Activated CD4-positive, CD25-positive, alpha-beta regulatory T cell treated with anti-CD3 and anti-CD28 coated beads, Interleukin-2, amount 50 U/mL, for 16 hours (primary cell): Measurements from ENCODE around the gene PLEKHG4.
A peak's percentile ranks its signal among the peaks of the same experiment; 100 is the strongest.

Experiments
- DNase-seq: peaks from one replicate; pipeline ENCODE4 v3.0.0-alpha.2; 2020; ENCODE audit warnings: low read depth, low spot score

The PLEKHG4 gene

GRCh38 chr16:67284699-67285646, 5.6 kb downstream of the PLEKHG4 start:
- DNase-seq, result no peak

- no peak for DNase-seq
Measured at GRCh38 chr16:67286441-67287235, 7.3 kb downstream of the PLEKHG4 start.

GRCh38 chr16:67287960-67288359, 8.6 kb downstream of the PLEKHG4 start:
- no peak for DNase-seq

- DNase-seq, result no peak
Measured at GRCh38 chr16:67291461-67291860, 12.1 kb downstream of the PLEKHG4 start.

GRCh38 chr16:67294171-67294757, 14.9 kb downstream of the PLEKHG4 start:
- DNase-seq, result no peak

- DNase-seq, result no peak
Measured at GRCh38 chr16:67294938-67295361, 15.6 kb downstream of the PLEKHG4 start.

- DNase-seq, result no peak
Measured at GRCh38 chr16:67296420-67296819, 17.1 kb downstream of the PLEKHG4 start.

GRCh38 chr16:67298277-67298676, 18.9 kb downstream of the PLEKHG4 start:
- DNase-seq, result no peak

- DNase-seq, result no peak
Measured at GRCh38 chr16:67299269-67299668, 19.9 kb downstream of the PLEKHG4 start.

GRCh38 chr16:67301080-67301782, 21.9 kb downstream of the PLEKHG4 start:
- no peak for DNase-seq

GRCh38 chr16:67302076-67302475, 22.7 kb downstream of the PLEKHG4 start:
- no peak for DNase-seq

- DNase-seq, result no peak
Measured at GRCh38 chr16:67302970-67303369, 23.6 kb downstream of the PLEKHG4 start.

GRCh38 chr16:67304020-67304419, 24.7 kb downstream of the PLEKHG4 start:
- DNase-seq, result no peak

- no peak for DNase-seq
Measured at GRCh38 chr16:67305216-67306071, 26.1 kb downstream of the PLEKHG4 start.

- DNase-seq, result no peak
Measured at GRCh38 chr16:67310561-67310960, 31.2 kb downstream of the PLEKHG4 start.

GRCh38 chr16:67311607-67312488, 32.5 kb downstream of the PLEKHG4 start:
- DNase-seq, result peak; percentile 53

- DNase-seq, result no peak
Measured at GRCh38 chr16:67312719-67313118, 33.4 kb downstream of the PLEKHG4 start.

- DNase-seq, result no peak
Measured at GRCh38 chr16:67317853-67318252, 38.5 kb downstream of the PLEKHG4 start.

- no peak for DNase-seq
Measured at GRCh38 chr16:67326115-67326471, 46.8 kb downstream of the PLEKHG4 start.
